GM12878 (cell line): Measurements from ENCODE around the gene WFIKKN1. TPM values are rescaled to one million over a fixed set of nuclear protein-coding genes. Genes with fewer than 3 reads are reported as not detected.

Source experiments
- ATAC-seq: fragments of 200-7000 bp; cut with Tn5 transposase; 3 replicates; pipeline ENCODE4 v1.9.1; 2020; ENCODE audit warnings: mild to moderate bottlenecking, moderate library complexity
- BruUV-seq: library from RNA; stranded (reverse); fragments of 400-500 nt; replicated peaks from 2 replicates; lab custom pipeline; 2021; lab: Mats Ljungman, UMichigan
- CTCF ChIA-PET: fragments of 300-600 bp; sonication (Branson Sonifier 250); formaldehyde crosslinking; extraction: SDS; loops from one replicate; lab custom pipeline; 2021; ENCODE audit warnings: inconsistent platforms; lab: Yijun Ruan, JAX
- POLR2A ChIA-PET: fragments of 350-600 bp; formaldehyde crosslinking; extraction: SDS; loops from one replicate; lab custom pipeline; 2021; ENCODE audit warnings: inconsistent platforms; lab: Charles Lee
- RAD21 ChIA-PET: fragments of 300-600 bp; sonication (Branson Sonifier 250); formaldehyde crosslinking; loops from one replicate; lab custom pipeline; 2023; ENCODE audit warnings: antibody characterized with exemption; ENCODE audit not compliant: unreplicated experiment; lab: Charles Lee
- SMC1A ChIA-PET: fragments of 300-600 bp; sonication (Branson Sonifier 250); formaldehyde crosslinking; loops from one replicate; lab custom pipeline; 2023; ENCODE audit not compliant: unreplicated experiment, uncharacterized antibody; lab: Charles Lee
- DNase-seq: peaks from one replicate; pipeline ENCODE4 v3.0.0-alpha.2; 2011; ENCODE audit warnings: low read depth, low spot score
- FAIRE-seq: peaks from 3 replicates; lab custom pipeline; 2011; peaks lifted over from hg19 to GRCh38; lab: Jason Lieb, UNC
- H2AFZ ChIP-seq: 2 replicates; pipeline ENCODE4 v1.6.0; 2011; ENCODE audit warnings: low read depth, low read length, control low read depth; ENCODE audit not compliant: control insufficient read depth
- H3K27ac ChIP-seq: 2 replicates; pipeline ENCODE4 v1.5.1; 2011; ENCODE audit warnings: control low read depth; ENCODE audit not compliant: control insufficient read depth, insufficient read depth
- H3K27me3 ChIP-seq, 2 experiments: replicated peaks in 1 of 2; 2 replicates each; pipeline versions ENCODE4 v1.6.0 to v1.6.1; 2011; ENCODE audit warnings: low read length in 1 of 2; ENCODE audit not compliant: control insufficient read depth in 2 of 2, insufficient read depth in 2 of 2
- H3K36me3 ChIP-seq, 2 experiments: 2 replicates each; pipeline ENCODE4 v1.5.1; 2011; ENCODE audit warnings: low read length in 1 of 2; ENCODE audit not compliant: control insufficient read depth in 2 of 2, insufficient read depth in 2 of 2
- H3K4me1 ChIP-seq: 2 replicates; pipeline ENCODE4 v1.6.1; 2011; ENCODE audit warnings: mild to moderate bottlenecking, low read length, moderate library complexity, mixed read lengths; ENCODE audit not compliant: control insufficient read depth, insufficient read depth
- H3K4me2 ChIP-seq: 2 replicates; pipeline ENCODE4 v1.6.0; 2011; ENCODE audit warnings: control low read depth; ENCODE audit not compliant: control insufficient read depth, insufficient read depth
- H3K4me3 ChIP-seq: fragments of 200-600 bp; sonication (generic); 2 replicates; pipeline ENCODE4 v1.5.1; 2016
- H3K79me2 ChIP-seq: 2 replicates; pipeline ENCODE4 v1.6.0; 2011; ENCODE audit warnings: low read length; ENCODE audit not compliant: control insufficient read depth, insufficient read depth
- H3K9ac ChIP-seq: 2 replicates; pipeline ENCODE4 v1.8.0; 2011; ENCODE audit warnings: low read length, control low read depth, mixed read lengths; ENCODE audit not compliant: control insufficient read depth, insufficient read depth
- H3K9me3 ChIP-seq: replicated peaks from 3 replicates; pipeline ENCODE4 v1.5.1; 2011; ENCODE audit warnings: mild to moderate bottlenecking, low read length; ENCODE audit not compliant: control insufficient read depth, insufficient read depth
- H4K20me1 ChIP-seq: 2 replicates; pipeline ENCODE4 v1.6.0; 2011; ENCODE audit not compliant: control insufficient read depth, insufficient read depth
- BRCA1 ChIP-seq: IDR thresholded peaks from 2 replicates; pipeline ENCODE4 v1.6.1; 2011; ENCODE audit warnings: low read depth, low read length, improper control_type of control experiment
- SREBF1 ChIP-seq: IDR thresholded peaks from 2 replicates; pipeline ENCODE4 v1.6.1; 2012; ENCODE audit warnings: mild to moderate bottlenecking, low read length
- WGBS: methylation state at CpG from one replicate; pipeline ENCODE4 v1.1.6; 2016; ENCODE audit warnings: low lambda C conversion rate; ENCODE audit not compliant: insufficient replicate concordance, insufficient coverage; ENCODE audit errors: missing lambda C conversion rate; 5-methylcytosine and 5-hydroxymethylcytosine counted together
- in situ Hi-C: fragments of 300-500 bp; cut with MboI; formaldehyde crosslinking; loops from 9 replicates; pipeline ENCODE4 v1.14.3; 2018; ENCODE audit warnings: mixed read lengths
- intact Hi-C: fragments of 100-400 bp; cut with micrococcal nuclease; formaldehyde crosslinking; loops from one replicate; pipeline ENCODE4 v1.14.2; 2022; ENCODE audit not compliant: unreplicated experiment
- polyA plus RNA-seq, 11 experiments: library from polyadenylated mRNA; depleted of rRNA in 4 of 11; unstranded in 6 of 11; stranded (reverse) in 5 of 11; fragments of >200 nt; fragmentation: Nextera tagmentation in 4 of 11; fragmentation: Illumina TruSeq in 1 of 11; extraction: Ambion mirVana in 4 of 11; extraction: Trizol in 1 of 11; gene quantifications; 1 replicate in 1 of 11; 2 replicates in 10 of 11; pipeline versions ENCODE4 v1.2.1 to v1.2.3, GENCODE V29; 2011 to 2016; ENCODE audit warnings: inconsistent platforms in 2 of 11, missing spikeins in 2 of 11, low read depth in 1 of 11
- total RNA-seq, 4 experiments: library from RNA; depleted of rRNA in 3 of 4; stranded (reverse); fragments of >200 nt in 3 of 4; fragmentation: Illumina TruSeq in 1 of 4; extraction: Trizol in 1 of 4; gene quantifications; 2 replicates each; pipeline versions ENCODE4 v1.2.1 to v1.2.3, GENCODE V29; 2013 to 2021
- TF ChIP-seq, protein P1 (sequence below): IDR thresholded peaks from 2 replicates; pipeline ENCODE4 v1.6.1; 2011; ENCODE audit warnings: borderline replicate concordance, low read depth, mild to moderate bottlenecking, moderate library complexity, mixed read lengths, low read length; ENCODE audit not compliant: insufficient read depth; ENCODE audit errors: extremely low read length

Gene WFIKKN1
- total and polyA plus RNA-seq, 10 of the 15 experiments (the other 5 are each of a cell fraction or from before 2014, with no cell fraction given), result 0.01 to 0.41 (median 0.05) TPM; not detected in 2

DNA sequence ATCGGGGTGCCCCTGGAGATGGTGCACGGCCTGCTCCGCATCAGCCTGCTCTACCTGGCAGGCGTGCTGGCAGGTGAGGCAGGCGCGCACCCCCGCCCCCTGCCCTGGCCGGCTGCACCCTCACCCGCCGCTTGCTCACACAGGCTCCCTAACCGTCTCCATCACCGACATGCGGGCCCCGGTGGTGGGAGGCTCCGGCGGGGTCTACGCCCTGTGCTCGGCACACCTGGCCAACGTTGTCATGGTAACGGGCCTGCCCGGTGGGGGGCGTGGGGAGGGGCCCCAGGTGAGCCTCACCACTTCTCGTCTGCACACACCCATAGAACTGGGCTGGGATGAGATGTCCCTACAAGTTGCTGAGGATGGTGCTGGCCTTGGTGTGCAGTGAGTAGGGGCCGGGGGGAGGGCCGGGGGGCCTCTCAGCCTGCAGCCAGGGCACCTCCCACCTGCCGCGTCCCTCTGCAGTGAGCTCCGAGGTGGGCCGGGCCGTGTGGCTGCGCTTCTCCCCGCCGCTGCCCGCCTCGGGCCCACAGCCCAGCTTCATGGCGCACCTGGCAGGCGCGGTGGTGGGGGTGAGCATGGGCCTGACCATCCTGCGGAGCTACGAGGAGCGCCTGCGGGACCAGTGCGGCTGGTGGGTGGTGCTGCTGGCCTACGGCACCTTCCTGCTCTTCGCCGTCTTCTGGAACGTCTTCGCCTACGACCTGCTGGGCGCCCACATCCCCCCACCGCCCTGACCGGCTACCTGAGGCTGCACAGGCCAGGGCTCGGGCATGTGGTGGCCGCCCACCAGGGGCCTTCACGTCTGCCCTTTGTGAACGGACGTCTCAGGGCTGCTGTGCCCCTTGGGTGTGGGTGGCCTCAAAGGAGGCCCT is 46.8 kb downstream of the WFIKKN1 start:
- ChIA-PET POLR2A (no interaction called here), RAD21 (no interaction called here), CTCF (no interaction called here), SMC1A (no interaction called here)
- no TSS peak for BruUV-seq
- peaks cover 6% of the 10 kb centered on the region; the same call in 1 of the 2 replicates for H4K20me1 ChIP-seq
- no peak overlapping the region for H3K4me2 ChIP-seq
- DNase-seq (no peak), ATAC-seq (no peak), FAIRE-seq (no peak)
- peaks cover 7% of the 10 kb centered on the region for H3K4me1 ChIP-seq
- no peak overlapping the region for H3K27ac ChIP-seq
- no peak overlapping the region for H3K9ac ChIP-seq
- 67% methylated on average over 54 of the region's 57 CpGs for WGBS
- H3K36me3 ChIP-seq, result peaks cover under 1 to 6% of the 10 kb centered on the region in 2 experiments; a peak in 2 of 4 replicates
- no peak overlapping the region for H3K4me3 ChIP-seq
- intact Hi-C loops (no loop called here), in situ Hi-C loops (no loop called here)
- TF ChIP-seq, protein P1, sequence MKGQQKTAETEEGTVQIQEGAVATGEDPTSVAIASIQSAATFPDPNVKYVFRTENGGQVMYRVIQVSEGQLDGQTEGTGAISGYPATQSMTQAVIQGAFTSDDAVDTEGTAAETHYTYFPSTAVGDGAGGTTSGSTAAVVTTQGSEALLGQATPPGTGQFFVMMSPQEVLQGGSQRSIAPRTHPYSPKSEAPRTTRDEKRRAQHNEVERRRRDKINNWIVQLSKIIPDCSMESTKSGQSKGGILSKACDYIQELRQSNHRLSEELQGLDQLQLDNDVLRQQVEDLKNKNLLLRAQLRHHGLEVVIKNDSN, result no peak
- TF ChIP-seq SREBF1, result no peak
- TF ChIP-seq BRCA1, result no peak
- no peaks in the 10 kb centered on the region for H3K9me3 ChIP-seq
- H3K79me2 ChIP-seq, result peaks cover 14% of the 10 kb centered on the region
- no peak overlapping the region for H2AFZ ChIP-seq
- H3K27me3 ChIP-seq, result no peaks in the 10 kb centered on the region
